Suprapubic skin (tissue), 4 donors: ENCODE results near the gene ACOX1.

ENCODE experiments used
- POLR2A ChIP-seq, 2 donors: fragments of 450-650 bp; IDR thresholded peaks; one replicate each; pipeline ENCODE4 v1.6.1; 2017; ENCODE audit warnings: antibody characterized with exemption in 2 of 2, mild to moderate bottlenecking in 2 of 2, moderate library complexity in 2 of 2
- POLR2AphosphoS5 ChIP-seq, 3 donors: sonication (generic); formaldehyde crosslinking; IDR thresholded peaks; one replicate each; pipeline ENCODE4 v1.6.1; 2017; ENCODE audit warnings: antibody characterized with exemption in 3 of 3
- TF ChIP-seq, protein P1 (sequence below), 2 donors: fragments of 200-600 bp in 1 of 2; fragments of 450-650 bp in 1 of 2; sonication (generic) in 1 of 2; IDR thresholded peaks; one replicate each; pipeline ENCODE4 v1.5.1; 2016 to 2019; ENCODE audit warnings: antibody characterized with exemption in 2 of 2, mild to moderate bottlenecking in 1 of 2, moderate library complexity in 1 of 2

- TF ChIP-seq POLR2AphosphoS5 (IDR thresholded peaks at IDR 0.05) = no peak
- TF ChIP-seq, protein P1, sequence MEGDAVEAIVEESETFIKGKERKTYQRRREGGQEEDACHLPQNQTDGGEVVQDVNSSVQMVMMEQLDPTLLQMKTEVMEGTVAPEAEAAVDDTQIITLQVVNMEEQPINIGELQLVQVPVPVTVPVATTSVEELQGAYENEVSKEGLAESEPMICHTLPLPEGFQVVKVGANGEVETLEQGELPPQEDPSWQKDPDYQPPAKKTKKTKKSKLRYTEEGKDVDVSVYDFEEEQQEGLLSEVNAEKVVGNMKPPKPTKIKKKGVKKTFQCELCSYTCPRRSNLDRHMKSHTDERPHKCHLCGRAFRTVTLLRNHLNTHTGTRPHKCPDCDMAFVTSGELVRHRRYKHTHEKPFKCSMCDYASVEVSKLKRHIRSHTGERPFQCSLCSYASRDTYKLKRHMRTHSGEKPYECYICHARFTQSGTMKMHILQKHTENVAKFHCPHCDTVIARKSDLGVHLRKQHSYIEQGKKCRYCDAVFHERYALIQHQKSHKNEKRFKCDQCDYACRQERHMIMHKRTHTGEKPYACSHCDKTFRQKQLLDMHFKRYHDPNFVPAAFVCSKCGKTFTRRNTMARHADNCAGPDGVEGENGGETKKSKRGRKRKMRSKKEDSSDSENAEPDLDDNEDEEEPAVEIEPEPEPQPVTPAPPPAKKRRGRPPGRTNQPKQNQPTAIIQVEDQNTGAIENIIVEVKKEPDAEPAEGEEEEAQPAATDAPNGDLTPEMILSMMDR (IDR thresholded peaks at IDR 0.05) = no peak
- no peak for TF ChIP-seq POLR2A (IDR thresholded peaks at IDR 0.05)
Measured at GRCh38 chr17:75965468-75965867, 13.5 kb downstream of the ACOX1 start.
